Caco-2 (cell line): ENCODE measurements around the gene PDLIM4. TPM values are rescaled to one million over a fixed set of nuclear protein-coding genes. Genes with fewer than 3 reads are reported as not detected.

Experiments
- BruUV-seq: library from RNA; stranded (reverse); fragments of 400-500 nt; replicated peaks from 2 replicates; lab custom pipeline; 2021; lab: Mats Ljungman, UMichigan
- CTCF ChIA-PET: fragments of 300-600 bp; sonication (Branson Sonifier 250); formaldehyde crosslinking; loops from one replicate; lab custom pipeline; 2022; ENCODE audit warnings: antibody characterized with exemption; lab: Charles Lee
- POLR2A ChIA-PET: fragments of 300-600 bp; sonication (Branson Sonifier 250); formaldehyde crosslinking; loops from one replicate; lab custom pipeline; 2022; ENCODE audit warnings: antibody characterized with exemption; lab: Charles Lee
- DNase-seq, 2 experiments: peaks; one replicate each; pipeline versions ENCODE4 v3.0.0 to v3.0.0-alpha.2; 2020 to 2022
- H3K27me3 ChIP-seq: replicated peaks from 2 replicates; pipeline ENCODE4 v1.6.0; 2011; ENCODE audit warnings: low read length; ENCODE audit not compliant: control insufficient read depth, insufficient read depth
- H3K36me3 ChIP-seq: 2 replicates; pipeline ENCODE4 v1.5.1; 2011; ENCODE audit warnings: low read length; ENCODE audit not compliant: control insufficient read depth, insufficient read depth
- H3K4me1 ChIP-seq: fragments of 250-450 bp; sonication (Bioruptor Pico); 2 replicates; pipeline ENCODE4 v1.5.1; 2020; ENCODE audit warnings: mild to moderate bottlenecking
- H3K4me3 ChIP-seq: 2 replicates; pipeline ENCODE4 v1.5.1; 2011; ENCODE audit warnings: low read depth, mild to moderate bottlenecking, control low read depth, low read length
- H3K9me3 ChIP-seq: fragments of 250-450 bp; sonication (Bioruptor Pico); 2 replicates; pipeline ENCODE4 v1.5.1; 2020; ENCODE audit warnings: mild to moderate bottlenecking, moderate library complexity
- H3K27ac Mint-ChIP-seq: one replicate; pipeline ENCODE4 v1.8.0; 2022; ENCODE audit warnings: mixed read lengths; ENCODE audit not compliant: unreplicated experiment
- H3K27me3 Mint-ChIP-seq: one replicate; pipeline ENCODE4 v1.8.0; 2022; ENCODE audit warnings: mixed read lengths; ENCODE audit not compliant: insufficient read depth, unreplicated experiment
- H3K36me3 Mint-ChIP-seq: one replicate; pipeline ENCODE4 v1.8.0; 2022; ENCODE audit warnings: mild to moderate bottlenecking, mixed read lengths; ENCODE audit not compliant: insufficient read depth, unreplicated experiment
- H3K4me1 Mint-ChIP-seq: one replicate; pipeline ENCODE4 v1.8.0; 2022; ENCODE audit warnings: low read depth, mixed read lengths; ENCODE audit not compliant: unreplicated experiment
- H3K4me3 Mint-ChIP-seq: one replicate; pipeline ENCODE4 v1.8.0; 2022; ENCODE audit warnings: mild to moderate bottlenecking, moderate library complexity, mixed read lengths; ENCODE audit not compliant: unreplicated experiment
- H3K9me3 Mint-ChIP-seq: one replicate; pipeline ENCODE4 v1.8.0; 2022; ENCODE audit warnings: mixed read lengths; ENCODE audit not compliant: unreplicated experiment
- CTCF ChIP-seq, 2 experiments: fragments of 200-600 bp in 1 of 2; IDR thresholded peaks; 1 replicate in 1 of 2; 2 replicates in 1 of 2; pipeline versions ENCODE4 v1.5.1 to v1.8.0; 2011 to 2022; ENCODE audit warnings: antibody characterized with exemption in 1 of 2, control low read depth in 1 of 2, inconsistent platforms in 1 of 2, low read depth in 1 of 2, low read length in 1 of 2, mild to moderate bottlenecking in 1 of 2, moderate library complexity in 1 of 2; ENCODE audit not compliant: insufficient read depth in 1 of 2, severe bottlenecking in 1 of 2, unreplicated experiment in 1 of 2
- intact Hi-C: fragments of 100-400 bp; cut with micrococcal nuclease; formaldehyde crosslinking; loops from one replicate; pipeline ENCODE4 v1.10.0; 2022; ENCODE audit not compliant: unreplicated experiment
- total RNA-seq: library from RNA; stranded (reverse); gene quantifications from 2 replicates; pipeline ENCODE4 v1.2.3, GENCODE V29; 2022

PDLIM4 gene
- total RNA-seq, 1 experiment from 2014 or later = not detected

- DNase-seq = peak in 1 of 2 experiments; percentile 17
- no peak overlapping the region for H3K4me3 Mint-ChIP-seq
- Histone ChIP-seq H3K36me3 (no peaks in the 10 kb centered on the region), H3K27me3 (no peaks in the 10 kb centered on the region), H3K4me3 (no peak overlapping the region), H3K4me1 (peaks cover 6% of the 10 kb centered on the region), H3K9me3 (no peaks in the 10 kb centered on the region)
- H3K4me1 Mint-ChIP-seq = no peaks in the 10 kb centered on the region
- TF ChIP-seq CTCF (IDR thresholded peaks at IDR 0.05; ENCODE audit: insufficient read depth in 1 of 2, low read depth in 1 of 2, low read length in 1 of 2, severe bottlenecking in 1 of 2, unreplicated experiment in 1 of 2) = no peak
- intact Hi-C loops = no loop called here
- H3K36me3 Mint-ChIP-seq = no peaks in the 10 kb centered on the region
- no peaks in the 10 kb centered on the region for H3K9me3 Mint-ChIP-seq
- H3K27ac Mint-ChIP-seq = peak overlapping the region; percentile 5
- BruUV-seq = no TSS peak
- no peaks in the 10 kb centered on the region for H3K27me3 Mint-ChIP-seq
- POLR2A ChIA-PET = no interaction called here
- CTCF ChIA-PET = interaction anchor here (0.6 kb wide), 1 partner anchor 8 kb away, joined by 3 read pairs; no protein-coding TSS in a partner anchor
Measured at GRCh38 chr5:132264546-132265335, 7.2 kb downstream of the PDLIM4 start.

- Histone ChIP-seq H3K27me3 (no peaks in the 10 kb centered on the region), H3K4me1 (peaks cover 6% of the 10 kb centered on the region), H3K4me3 (no peak overlapping the region), H3K9me3 (no peaks in the 10 kb centered on the region), H3K36me3 (no peaks in the 10 kb centered on the region)
- no peaks in the 10 kb centered on the region for H3K9me3 Mint-ChIP-seq
- peak overlapping the region; percentile 76 for H3K27ac Mint-ChIP-seq
- H3K4me1 Mint-ChIP-seq = no peaks in the 10 kb centered on the region
- H3K36me3 Mint-ChIP-seq = no peaks in the 10 kb centered on the region
- intact Hi-C loops = no loop called here
- no TSS peak for BruUV-seq
- ChIA-PET CTCF (no interaction called here), POLR2A (no interaction called here)
- no peak for TF ChIP-seq CTCF (IDR thresholded peaks at IDR 0.05; ENCODE audit: insufficient read depth in 1 of 2, low read depth in 1 of 2, low read length in 1 of 2, severe bottlenecking in 1 of 2, unreplicated experiment in 1 of 2)
- no peaks in the 10 kb centered on the region for H3K27me3 Mint-ChIP-seq
- peak; percentile 76 for DNase-seq
- no peak overlapping the region for H3K4me3 Mint-ChIP-seq
Measured at GRCh38 chr5:132265336-132266030, 8.0 kb downstream of the PDLIM4 start.

- ChIA-PET POLR2A (no interaction called here), CTCF (no interaction called here)
- H3K4me1 ChIP-seq = peaks cover 6% of the 10 kb centered on the region
- Mint-ChIP-seq H3K4me3 (no peak overlapping the region), H3K27ac (peak overlapping the region; percentile 76), H3K9me3 (no peaks in the 10 kb centered on the region), H3K36me3 (no peaks in the 10 kb centered on the region), H3K4me1 (no peaks in the 10 kb centered on the region), H3K27me3 (no peaks in the 10 kb centered on the region)
- H3K27me3 ChIP-seq = no peaks in the 10 kb centered on the region
- TF ChIP-seq CTCF (IDR thresholded peaks at IDR 0.05; ENCODE audit: insufficient read depth in 1 of 2, low read depth in 1 of 2, low read length in 1 of 2, severe bottlenecking in 1 of 2, unreplicated experiment in 1 of 2) = no peak
- no peaks in the 10 kb centered on the region for H3K9me3 ChIP-seq
- H3K4me3 ChIP-seq = no peak overlapping the region
- no peaks in the 10 kb centered on the region for H3K36me3 ChIP-seq
- peak in 1 of 2 experiments; percentile 38 for DNase-seq
- intact Hi-C loops = no loop called here
- no TSS peak for BruUV-seq
Measured at GRCh38 chr5:132266031-132266835, 8.7 kb downstream of the PDLIM4 start.
